A549 (cell line): ENCODE data around the gene ZFC3H1. TPM values are rescaled to one million over a fixed set of nuclear protein-coding genes. Genes with fewer than 3 reads are reported as not detected.
A peak's percentile ranks its signal among the peaks of the same experiment; 100 is the strongest.
"Not testable (repeated sequence)": the region's sequence is repeated elsewhere in the genome, so short reads cannot be mapped to it uniquely, and the experiment has no call there.

Source experiments
- ATAC-seq, 2 experiments: fragments of 200-7000 bp in 1 of 2; fragments of >200 bp in 1 of 2; cut with Nextera tagmentation in 1 of 2; cut with Tn5 transposase in 1 of 2; 3 replicates each; pipeline versions ENCODE4 v1.8.0 to v1.9.1; 2018 to 2020; ENCODE audit warnings: mild to moderate bottlenecking in 1 of 2, moderate library complexity in 1 of 2
- CTCF ChIA-PET: fragments of 300-600 bp; sonication (Branson Sonifier 250); formaldehyde crosslinking; extraction: SDS; loops from one replicate; lab custom pipeline; 2021; ENCODE audit warnings: antibody characterized with exemption, inconsistent platforms; lab: Yijun Ruan, JAX
- POLR2A ChIA-PET: fragments of 350-600 bp; formaldehyde crosslinking; extraction: SDS; loops from one replicate; lab custom pipeline; 2021; ENCODE audit warnings: antibody characterized with exemption, inconsistent platforms; lab: Yijun Ruan, JAX
- DNase-seq, 2 experiments: peaks; one replicate each; pipeline versions ENCODE4 v3.0.0 to v3.0.0-alpha.2; 2011 to 2016; ENCODE audit warnings: low read depth in 1 of 2, low spot score in 1 of 2
- FAIRE-seq: peaks from 2 replicates; lab custom pipeline; 2011; peaks lifted over from hg19 to GRCh38; lab: Jason Lieb, UNC
- H3K27ac ChIP-seq, 2 experiments: fragments of >200 bp; sonication (Bioruptor Twin); formaldehyde crosslinking; 3 replicates each; pipeline ENCODE4 v1.5.1; 2016 to 2017
- H3K4me1 ChIP-seq: fragments of >200 bp; sonication (Bioruptor Twin); formaldehyde crosslinking; 3 replicates; pipeline ENCODE4 v1.6.1; 2016
- H3K4me2 ChIP-seq: fragments of >200 bp; sonication (Bioruptor Twin); formaldehyde crosslinking; 3 replicates; pipeline ENCODE4 v1.6.1; 2016
- H3K4me3 ChIP-seq: fragments of >200 bp; sonication (Bioruptor Twin); formaldehyde crosslinking; 3 replicates; pipeline ENCODE4 v1.5.1; 2016
- H3K9me3 ChIP-seq: fragments of >200 bp; sonication (Bioruptor Twin); formaldehyde crosslinking; 3 replicates; pipeline ENCODE4 v1.6.1; 2016
- BHLHE40 ChIP-seq: IDR thresholded peaks from 2 replicates; pipeline ENCODE4 v1.6.1; 2012; ENCODE audit warnings: low read depth, low read length, inconsistent platforms
- CHD2 ChIP-seq: fragments of 150-350 bp; IDR thresholded peaks from 2 replicates; pipeline ENCODE4 v1.6.1; 2014; ENCODE audit warnings: low read length; ENCODE audit not compliant: partially characterized antibody
- CHD4 ChIP-seq: fragments of 200-600 bp; sonication (generic); IDR thresholded peaks from 2 replicates; pipeline ENCODE4 v1.6.1; 2016; ENCODE audit warnings: antibody characterized with exemption, mild to moderate bottlenecking, borderline replicate concordance
- CTCF ChIP-seq: fragments of >200 bp; sonication (Bioruptor Twin); formaldehyde crosslinking; IDR thresholded peaks from 3 replicates; pipeline ENCODE4 v1.5.1; 2016
- EHF ChIP-seq: fragments of 250-450 bp; sonication (Bioruptor Pico); IDR thresholded peaks from 2 replicates; pipeline ENCODE4 v1.5.0; 2020; ENCODE audit warnings: mild to moderate bottlenecking
- EHMT2 ChIP-seq: fragments of 200-600 bp; sonication (generic); IDR thresholded peaks from 2 replicates; pipeline ENCODE4 v1.6.1; 2016; ENCODE audit warnings: antibody characterized with exemption, low read depth, mild to moderate bottlenecking, moderate library complexity
- ELK1 ChIP-seq: fragments of 150-350 bp; IDR thresholded peaks from 2 replicates; pipeline ENCODE4 v1.6.1; 2014; ENCODE audit warnings: low read depth, mild to moderate bottlenecking, low read length
- HDAC2 ChIP-seq: fragments of 200-600 bp; sonication (generic); IDR thresholded peaks from 2 replicates; pipeline ENCODE4 v1.6.1; 2016
- HEYL ChIP-seq: fragments of 250-450 bp; sonication (Bioruptor Pico); IDR thresholded peaks from 2 replicates; pipeline ENCODE4 v1.8.0; 2021; ENCODE audit warnings: mild to moderate bottlenecking, moderate library complexity
- HOXA7 ChIP-seq: fragments of 250-450 bp; sonication (Bioruptor Pico); IDR thresholded peaks from 2 replicates; pipeline ENCODE4 v1.5.0; 2020; ENCODE audit warnings: mild to moderate bottlenecking, moderate library complexity
- HOXB13 ChIP-seq: fragments of 250-450 bp; sonication (Bioruptor Pico); IDR thresholded peaks from 2 replicates; pipeline ENCODE4 v1.5.0; 2020; ENCODE audit warnings: low read depth, mild to moderate bottlenecking, moderate library complexity
- JUN ChIP-seq, 2 experiments: fragments of >200 bp; sonication (Bioruptor Twin); formaldehyde crosslinking; IDR thresholded peaks; 2 replicates in 1 of 2; 3 replicates in 1 of 2; pipeline ENCODE4 v1.6.1; 2016 to 2017
- JUNB ChIP-seq: fragments of >200 bp; sonication (Bioruptor Twin); formaldehyde crosslinking; IDR thresholded peaks from 2 replicates; pipeline ENCODE4 v1.6.1; 2016
- KDM5A ChIP-seq: fragments of 200-600 bp; sonication (generic); IDR thresholded peaks from 2 replicates; pipeline ENCODE4 v1.6.1; 2016; ENCODE audit warnings: antibody characterized with exemption, mild to moderate bottlenecking
- NFE2L2 ChIP-seq: fragments of 150-350 bp; conservative IDR thresholded peaks from 2 replicates; pipeline ENCODE4 v1.6.1; 2014; ENCODE audit warnings: low read length
- NPAS2 ChIP-seq: fragments of 250-450 bp; sonication (Bioruptor Pico); IDR thresholded peaks from 2 replicates; pipeline ENCODE4 v1.8.0; 2022; ENCODE audit warnings: mild to moderate bottlenecking, moderate library complexity, borderline replicate concordance
- PBX3 ChIP-seq: IDR thresholded peaks from 2 replicates; pipeline ENCODE4 v1.6.1; 2012
- PHF8 ChIP-seq: fragments of 200-600 bp; sonication (generic); IDR thresholded peaks from 2 replicates; pipeline ENCODE4 v1.6.1; 2016; ENCODE audit warnings: low read depth, mild to moderate bottlenecking, antibody characterized with exemption, moderate library complexity, borderline replicate concordance
- REST ChIP-seq: fragments of 200-600 bp; sonication (generic); IDR thresholded peaks from 2 replicates; pipeline ENCODE4 v1.6.1; 2016; ENCODE audit warnings: antibody characterized with exemption, mild to moderate bottlenecking, moderate library complexity
- RFX5 ChIP-seq: fragments of 450-650 bp; IDR thresholded peaks from 2 replicates; pipeline ENCODE4 v1.7.1; 2014; ENCODE audit warnings: antibody characterized with exemption, mild to moderate bottlenecking, moderate library complexity
- TFCP2L1 ChIP-seq: fragments of 250-450 bp; sonication (Bioruptor Pico); IDR thresholded peaks from 2 replicates; pipeline ENCODE4 v1.5.0; 2021; ENCODE audit warnings: mild to moderate bottlenecking
- ZC3H11A ChIP-seq: fragments of 450-650 bp; IDR thresholded peaks from 2 replicates; pipeline ENCODE4 v1.6.1; 2014; ENCODE audit warnings: antibody characterized with exemption, mild to moderate bottlenecking
- ZFP36 ChIP-seq: fragments of 450-650 bp; IDR thresholded peaks from 2 replicates; pipeline ENCODE4 v1.6.1; 2014; ENCODE audit warnings: borderline replicate concordance; ENCODE audit not compliant: partially characterized antibody
- ZSCAN20 ChIP-seq: fragments of 250-450 bp; sonication (Bioruptor Pico); IDR thresholded peaks from 2 replicates; pipeline ENCODE4 v1.8.0; 2022; ENCODE audit warnings: mild to moderate bottlenecking, moderate library complexity
- WGBS: methylation state at CpG from one replicate; pipeline ENCODE4 v1.1.6; 2017; ENCODE audit errors: missing lambda C conversion rate; 5-methylcytosine and 5-hydroxymethylcytosine counted together
- polyA plus RNA-seq, 4 experiments: library from polyadenylated mRNA; depleted of rRNA in 3 of 4; stranded (reverse); fragments of >200 nt; fragmentation: RNase III in 1 of 4; extraction: RNeasy Plus Mini Kit Qiagen cat#74134 plus additional on column Dnase treatment in 1 of 4; gene quantifications; 2 replicates in 3 of 4; 3 replicates in 1 of 4; pipeline ENCODE4 v1.2.3, GENCODE V29; 2011 to 2017

ZFC3H1 gene
- polyA plus RNA-seq, 2 of the 4 experiments (the other 2 are of a cell fraction): 18.9 to 58.3 TPM

GRCh38 chr12:71691504-71692129 lies 28.0 kb upstream of the ZFC3H1 start:
- CTCF ChIA-PET: no interaction called here
- no peak for FAIRE-seq
- no peaks in the 10 kb centered on the region for H3K9me3 ChIP-seq
- no peak for ATAC-seq
- TF ChIP-seq HDAC2 (no peak), TFCP2L1 (CRISPR knock-in tag) (no peak), CHD4 (no peak), NFE2L2 (no peak), EHF (CRISPR knock-in tag) (no peak), ZC3H11A (no peak), KDM5A (no peak), ZFP36 (no peak), JUN (IDR thresholded peaks at IDR 0.05) (no peak), CHD2 (no peak), ZSCAN20 (CRISPR knock-in tag) (no peak), NPAS2 (CRISPR knock-in tag) (no peak)
- TF ChIP-seq, all 56 proteins: peak for 0
- DNase-seq: no peak
- peaks cover 14% of the 10 kb centered on the region; the same call in 1 of the 3 replicates for H3K4me1 ChIP-seq
- no peak overlapping the region for H3K27ac ChIP-seq
- WGBS: 88% methylated on average over 4 of the region's 4 CpGs
- POLR2A ChIA-PET: no interaction called here
- no peak overlapping the region for H3K4me3 ChIP-seq
- no peak overlapping the region for H3K4me2 ChIP-seq

- no peak for DNase-seq
- WGBS: 85% methylated on average over 5 of the region's 5 CpGs
- TF ChIP-seq HEYL (CRISPR knock-in tag) (no peak), CTCF (no peak), JUN (IDR thresholded peaks at IDR 0.05) (no peak), TFCP2L1 (CRISPR knock-in tag) (no peak), BHLHE40 (no peak), RFX5 (no peak), REST (no peak), ZSCAN20 (CRISPR knock-in tag) (no peak), HOXB13 (no peak), HOXA7 (CRISPR knock-in tag) (no peak), EHMT2 (no peak), JUNB (no peak), PHF8 (no peak), ELK1 (no peak), PBX3 (no peak)
- Histone ChIP-seq H3K4me1 (peaks cover 14% of the 10 kb centered on the region; the same call in 1 of the 3 replicates), H3K4me3 (no peak overlapping the region), H3K9me3 (no peaks in the 10 kb centered on the region), H3K27ac (no peak overlapping the region), H3K4me2 (no peak overlapping the region)
- no peak for FAIRE-seq
- CTCF ChIA-PET: interaction anchor here (6.0 kb wide), 1 partner anchor 59 kb away, joined by 93 read pairs; no protein-coding TSS in a partner anchor
- POLR2A ChIA-PET: no interaction called here
- no peak for ATAC-seq
These were observed 25.4 kb upstream of the ZFC3H1 start for GRCh38 chr12:71688961-71689570.

GRCh38 chr12:71687172-71687571 lies 23.5 kb upstream of the ZFC3H1 start:
- peak overlapping the region; percentile 58 for H3K4me3 ChIP-seq
- H3K9me3 ChIP-seq, FAIRE-seq, DNase-seq, ATAC-seq: not testable (repeated sequence)
- 93% methylated on average over 11 of the region's 11 CpGs for WGBS
- CTCF ChIA-PET: interaction anchor here (0.9 to 6.0 kb wide), 11 partner anchors 16 to 66 kb away, joined by 3 to 93 read pairs (median 7); partner anchors contain the start of genes THAP2 and ZFC3H1
- POLR2A ChIA-PET: interaction anchor here (4.4 kb wide), 1 partner anchor 24 kb away, joined by 87 read pairs; the partner anchor contains the start of genes THAP2 and ZFC3H1
- peaks cover 29% of the 10 kb centered on the region; the same call in 2 of the 3 replicates for H3K4me1 ChIP-seq
- H3K4me2 ChIP-seq: peak overlapping the region; percentile 79
- H3K27ac ChIP-seq: peak overlapping the region; percentile 87 to 96; a peak in 5 of 6 replicates
